ENCODE data around the gene CDY2B. TPM values are rescaled to one million over a fixed set of nuclear protein-coding genes. Genes with fewer than 3 reads are reported as not detected.
"Not testable (repeated sequence)": the region's sequence is repeated elsewhere in the genome, so short reads cannot be mapped to it uniquely, and the experiment has no call there.

CDY2B gene
- total RNA-seq (2022) (not detected in 2 replicates), Bru-seq, nascent RNA (not detected), BruChase-seq, experiment 1, labeled RNA remaining after a 2-hour chase (not detected), BruChase-seq, experiment 2, labeled RNA remaining after a 6-hour chase (not detected)
- long read RNA-seq: 0 reads

DNA sequence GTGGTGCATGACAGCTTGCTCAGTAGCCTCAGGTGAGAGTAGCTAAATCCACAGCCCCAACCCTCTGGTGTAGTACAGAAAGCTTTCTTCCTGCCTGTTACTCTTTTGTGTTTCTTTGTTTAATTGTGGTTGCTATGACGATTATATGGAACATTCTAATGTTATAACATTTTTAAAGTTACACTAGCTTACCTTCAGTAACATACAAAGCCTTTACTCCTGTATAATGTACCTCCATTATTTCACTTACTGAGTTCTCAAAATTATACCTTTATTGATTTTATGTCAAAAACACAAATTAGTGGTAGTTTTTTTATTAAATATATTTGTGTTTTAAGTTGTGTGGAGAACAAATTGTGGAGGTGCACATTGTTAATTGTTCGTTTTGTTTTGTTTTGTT, at the start of gene CDY2B:
CDY2B (minus strand) TSS at position 101 of the 400 bp plus-strand sequence. CDS start 328 bp downstream, outside the sequence.
- H3K9me3 Mint-ChIP-seq (ENCODE audit: unreplicated experiment); DNase-seq; H3K27me3 Mint-ChIP-seq (ENCODE audit: insufficient read depth, unreplicated experiment); H3K36me3 ChIP-seq (ENCODE audit: control insufficient read depth, insufficient read depth, low read length); H3K4me3 ChIP-seq (ENCODE audit: low read depth, low read length); H3K4me1 ChIP-seq; H3K27ac Mint-ChIP-seq (ENCODE audit: unreplicated experiment); CTCF ChIA-PET; BruUV-seq (replicated peaks); H3K36me3 Mint-ChIP-seq (ENCODE audit: insufficient read depth, unreplicated experiment); H3K4me1 Mint-ChIP-seq (ENCODE audit: low read depth, unreplicated experiment); H3K4me3 Mint-ChIP-seq (ENCODE audit: unreplicated experiment); H3K9me3 ChIP-seq; intact Hi-C loops (cut with micrococcal nuclease; ENCODE audit: unreplicated experiment); H3K27me3 ChIP-seq (replicated peaks; ENCODE audit: control insufficient read depth, insufficient read depth, low read length); POLR2A ChIA-PET: not testable (repeated sequence)

DNA sequence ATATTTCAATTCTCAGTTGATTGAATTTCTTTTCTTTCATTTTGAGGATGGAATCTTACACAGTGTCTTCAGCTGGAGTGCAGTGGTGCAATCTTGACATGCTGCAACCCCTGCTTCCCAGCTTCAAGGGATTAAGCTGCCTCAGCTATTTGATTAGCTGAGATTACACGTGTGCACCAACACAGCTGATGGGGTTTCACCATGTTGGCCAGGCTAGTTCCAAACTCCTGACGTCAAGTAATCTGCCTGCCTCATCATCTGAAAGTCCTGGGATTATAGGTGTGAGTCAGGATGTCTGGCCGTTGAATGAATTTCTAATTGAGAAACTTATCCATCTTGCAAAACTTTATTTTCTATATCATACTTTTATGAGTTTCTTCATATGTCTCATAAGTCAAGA, 28.0 kb upstream of the CDY2B start:
- H3K27ac Mint-ChIP-seq (ENCODE audit: unreplicated experiment); H3K36me3 Mint-ChIP-seq (ENCODE audit: insufficient read depth, unreplicated experiment); H3K36me3 ChIP-seq (ENCODE audit: control insufficient read depth, insufficient read depth, low read length); BruUV-seq (replicated peaks); H3K9me3 ChIP-seq; H3K4me3 ChIP-seq (ENCODE audit: low read depth, low read length); intact Hi-C loops (cut with micrococcal nuclease; ENCODE audit: unreplicated experiment); POLR2A ChIA-PET; H3K27me3 Mint-ChIP-seq (ENCODE audit: insufficient read depth, unreplicated experiment); DNase-seq; H3K9me3 Mint-ChIP-seq (ENCODE audit: unreplicated experiment); H3K27me3 ChIP-seq (replicated peaks; ENCODE audit: control insufficient read depth, insufficient read depth, low read length); CTCF ChIA-PET; H3K4me3 Mint-ChIP-seq (ENCODE audit: unreplicated experiment); H3K4me1 ChIP-seq; H3K4me1 Mint-ChIP-seq (ENCODE audit: low read depth, unreplicated experiment): not testable (repeated sequence)

GRCh38 chrY:17907351-17907750, 27.3 kb upstream of the CDY2B start:
- intact Hi-C loops (cut with micrococcal nuclease; ENCODE audit: unreplicated experiment); DNase-seq; H3K36me3 Mint-ChIP-seq (ENCODE audit: insufficient read depth, unreplicated experiment); POLR2A ChIA-PET; H3K36me3 ChIP-seq (ENCODE audit: control insufficient read depth, insufficient read depth, low read length); H3K4me1 ChIP-seq; H3K4me3 ChIP-seq (ENCODE audit: low read depth, low read length); H3K9me3 Mint-ChIP-seq (ENCODE audit: unreplicated experiment); H3K4me3 Mint-ChIP-seq (ENCODE audit: unreplicated experiment); H3K4me1 Mint-ChIP-seq (ENCODE audit: low read depth, unreplicated experiment); CTCF ChIA-PET; H3K27ac Mint-ChIP-seq (ENCODE audit: unreplicated experiment); H3K27me3 Mint-ChIP-seq (ENCODE audit: insufficient read depth, unreplicated experiment); H3K9me3 ChIP-seq; H3K27me3 ChIP-seq (replicated peaks; ENCODE audit: control insufficient read depth, insufficient read depth, low read length); BruUV-seq (replicated peaks): not testable (repeated sequence)

- H3K9me3 Mint-ChIP-seq (ENCODE audit: unreplicated experiment); BruUV-seq (replicated peaks); H3K27ac Mint-ChIP-seq (ENCODE audit: unreplicated experiment); H3K4me3 ChIP-seq (ENCODE audit: low read depth, low read length); H3K27me3 ChIP-seq (replicated peaks; ENCODE audit: control insufficient read depth, insufficient read depth, low read length); intact Hi-C loops (cut with micrococcal nuclease; ENCODE audit: unreplicated experiment); H3K4me3 Mint-ChIP-seq (ENCODE audit: unreplicated experiment); POLR2A ChIA-PET; H3K27me3 Mint-ChIP-seq (ENCODE audit: insufficient read depth, unreplicated experiment); DNase-seq; H3K36me3 ChIP-seq (ENCODE audit: control insufficient read depth, insufficient read depth, low read length); H3K9me3 ChIP-seq; CTCF ChIA-PET; H3K4me1 Mint-ChIP-seq (ENCODE audit: low read depth, unreplicated experiment); H3K36me3 Mint-ChIP-seq (ENCODE audit: insufficient read depth, unreplicated experiment); H3K4me1 ChIP-seq: not testable (repeated sequence)
Observed at GRCh38 chrY:17881697-17882096, 1.7 kb upstream of the CDY2B start.

DNA sequence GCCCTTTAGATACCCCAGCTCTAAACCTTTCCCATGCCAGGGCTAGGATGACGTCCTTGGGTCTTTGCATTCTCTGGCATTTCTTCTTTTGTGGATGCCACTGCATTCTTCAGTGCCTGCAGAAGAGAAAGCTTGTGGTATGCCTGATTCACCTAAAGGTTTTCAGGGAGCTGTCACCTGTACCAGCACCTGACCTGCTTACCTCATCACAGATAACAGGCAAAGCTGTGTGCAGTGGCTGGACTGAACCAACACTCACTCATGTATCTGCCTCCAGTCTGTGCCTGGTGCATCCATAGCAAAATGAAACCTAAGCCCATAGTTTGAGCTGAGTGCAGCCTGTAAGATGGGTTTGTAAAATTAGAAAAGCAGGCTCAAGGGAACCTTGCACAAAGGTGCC, 3.3 kb downstream of the CDY2B start:
- H3K4me3 Mint-ChIP-seq (ENCODE audit: unreplicated experiment); H3K36me3 ChIP-seq (ENCODE audit: control insufficient read depth, insufficient read depth, low read length); POLR2A ChIA-PET; H3K4me1 Mint-ChIP-seq (ENCODE audit: low read depth, unreplicated experiment); H3K4me3 ChIP-seq (ENCODE audit: low read depth, low read length); DNase-seq; H3K4me1 ChIP-seq; H3K9me3 ChIP-seq; intact Hi-C loops (cut with micrococcal nuclease; ENCODE audit: unreplicated experiment); H3K27me3 Mint-ChIP-seq (ENCODE audit: insufficient read depth, unreplicated experiment); H3K27me3 ChIP-seq (replicated peaks; ENCODE audit: control insufficient read depth, insufficient read depth, low read length); BruUV-seq (replicated peaks); CTCF ChIA-PET; H3K27ac Mint-ChIP-seq (ENCODE audit: unreplicated experiment); H3K36me3 Mint-ChIP-seq (ENCODE audit: insufficient read depth, unreplicated experiment); H3K9me3 Mint-ChIP-seq (ENCODE audit: unreplicated experiment): not testable (repeated sequence)

- BruUV-seq (replicated peaks); H3K9me3 Mint-ChIP-seq (ENCODE audit: unreplicated experiment); H3K36me3 Mint-ChIP-seq (ENCODE audit: insufficient read depth, unreplicated experiment); H3K27me3 ChIP-seq (replicated peaks; ENCODE audit: control insufficient read depth, insufficient read depth, low read length); H3K4me3 Mint-ChIP-seq (ENCODE audit: unreplicated experiment); POLR2A ChIA-PET; H3K27ac Mint-ChIP-seq (ENCODE audit: unreplicated experiment); H3K36me3 ChIP-seq (ENCODE audit: control insufficient read depth, insufficient read depth, low read length); H3K4me1 Mint-ChIP-seq (ENCODE audit: low read depth, unreplicated experiment); DNase-seq; CTCF ChIA-PET; intact Hi-C loops (cut with micrococcal nuclease; ENCODE audit: unreplicated experiment); H3K4me1 ChIP-seq; H3K9me3 ChIP-seq; H3K4me3 ChIP-seq (ENCODE audit: low read depth, low read length); H3K27me3 Mint-ChIP-seq (ENCODE audit: insufficient read depth, unreplicated experiment): not testable (repeated sequence)
Observed at GRCh38 chrY:17875401-17875800, 4.6 kb downstream of the CDY2B start.

DNA sequence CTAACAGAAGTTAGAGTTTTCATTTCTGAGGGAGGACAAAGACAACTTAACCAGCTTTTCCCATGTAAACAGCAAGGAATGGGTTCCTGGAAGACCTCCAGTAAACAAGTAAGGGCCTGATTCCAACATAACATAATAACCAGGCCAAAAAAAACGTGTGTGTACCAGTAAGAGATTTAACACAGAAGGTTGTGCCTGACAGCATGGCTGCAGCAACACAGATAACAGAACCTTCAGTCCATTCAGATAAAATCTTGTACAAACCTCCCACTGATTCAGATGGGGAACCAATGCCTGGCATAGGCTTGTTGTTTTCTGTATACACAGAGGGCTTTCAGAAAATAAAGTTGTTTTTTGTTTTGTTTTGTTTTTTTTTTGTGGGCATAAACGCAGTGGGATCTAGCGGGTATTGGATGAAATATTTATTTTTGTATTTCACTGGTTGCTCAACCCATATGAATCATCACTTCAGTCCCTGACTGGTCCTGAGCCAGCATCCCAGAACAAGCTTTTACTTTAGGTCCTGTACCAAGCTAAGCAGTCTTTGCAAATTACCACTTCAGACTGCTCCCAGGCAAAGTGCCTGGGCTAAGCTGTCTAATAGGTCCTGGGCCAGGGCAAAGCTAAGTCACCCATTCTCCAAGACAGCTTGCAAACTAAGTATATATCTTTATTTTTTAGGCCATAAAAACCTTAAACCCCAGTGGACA, 8.7 kb downstream of the CDY2B start:
- H3K27me3 Mint-ChIP-seq (ENCODE audit: insufficient read depth, unreplicated experiment); POLR2A ChIA-PET: not testable (repeated sequence)

More for the DNA sequence above, 8.7 kb downstream of the CDY2B start:
- H3K27ac Mint-ChIP-seq (ENCODE audit: unreplicated experiment); H3K4me1 ChIP-seq; H3K27me3 ChIP-seq (replicated peaks; ENCODE audit: control insufficient read depth, insufficient read depth, low read length); H3K9me3 ChIP-seq; CTCF ChIA-PET; H3K9me3 Mint-ChIP-seq (ENCODE audit: unreplicated experiment); H3K36me3 Mint-ChIP-seq (ENCODE audit: insufficient read depth, unreplicated experiment); H3K4me3 Mint-ChIP-seq (ENCODE audit: unreplicated experiment); BruUV-seq (replicated peaks); intact Hi-C loops (cut with micrococcal nuclease; ENCODE audit: unreplicated experiment); H3K4me3 ChIP-seq (ENCODE audit: low read depth, low read length); DNase-seq; H3K36me3 ChIP-seq (ENCODE audit: control insufficient read depth, insufficient read depth, low read length); H3K4me1 Mint-ChIP-seq (ENCODE audit: low read depth, unreplicated experiment): not testable (repeated sequence)

All from Caco-2 (cell line).